K562 (cell line): ENCODE results near the gene ANO3. TPM values are rescaled to one million over a fixed set of nuclear protein-coding genes. Genes with fewer than 3 reads are reported as not detected.

Source experiments
- ATAC-seq: fragments of 200-7000 bp; cut with Tn5 transposase; 3 replicates; pipeline ENCODE4 v1.9.1; 2020; ENCODE audit warnings: moderate library complexity
- BruUV-seq: library from RNA; stranded (reverse); fragments of 400-500 nt; replicated peaks from 2 replicates; lab custom pipeline; 2021; lab: Mats Ljungman, UMichigan
- CTCF ChIA-PET: fragments of 300-600 bp; formaldehyde crosslinking; extraction: SDS; loops from one replicate; lab custom pipeline; 2021; ENCODE audit warnings: low intra/inter-chr PET ratio; lab: Yijun Ruan, JAX
- POLR2A ChIA-PET: fragments of 300-600, 350-650 bp; sonication (Branson Sonifier 250); formaldehyde crosslinking; extraction: SDS; loops from one replicate; lab custom pipeline; 2021; ENCODE audit warnings: antibody characterized with exemption, inconsistent platforms; lab: Yijun Ruan, JAX
- DNase-seq, 4 experiments: peaks; one replicate each; pipeline versions ENCODE4 v3.0.0 to v3.0.0-alpha.2; 2011 to 2018; ENCODE audit warnings: low spot score in 3 of 4, mixed read lengths in 3 of 4; ENCODE audit errors: extremely low read depth in 1 of 4
- FAIRE-seq: peaks from 2 replicates; lab custom pipeline; 2011; peaks lifted over from hg19 to GRCh38; lab: Jason Lieb, UNC
- H2AFZ ChIP-seq: 2 replicates; pipeline ENCODE4 v1.6.0; 2011; ENCODE audit warnings: low read depth, low read length, control low read depth, inconsistent platforms
- H3K27ac ChIP-seq: fragments of 200-600 bp; 3 replicates; pipeline ENCODE4 v1.8.0; 2011; ENCODE audit warnings: low read depth, mild to moderate bottlenecking, control low read depth, inconsistent platforms, low read length, moderate library complexity, mixed read lengths; ENCODE audit errors: extremely low read depth
- H3K27me3 ChIP-seq, 2 experiments: fragments of 300-600 bp in 1 of 2; 2 replicates in 1 of 2; 3 replicates in 1 of 2; pipeline versions ENCODE4 v1.6.0 to v1.8.0; 2011; ENCODE audit warnings: inconsistent platforms in 2 of 2, low read length in 2 of 2, mild to moderate bottlenecking in 1 of 2, mixed read lengths in 1 of 2, moderate library complexity in 1 of 2; ENCODE audit not compliant: control insufficient read depth in 2 of 2, insufficient read depth in 2 of 2
- H3K36me3 ChIP-seq: fragments of 300-600 bp; 3 replicates; pipeline ENCODE4 v1.8.0; 2011; ENCODE audit warnings: mild to moderate bottlenecking, low read length, inconsistent platforms; ENCODE audit not compliant: control insufficient read depth, insufficient read depth
- H3K4me1 ChIP-seq, 2 experiments: fragments of 200-600 bp in 1 of 2; replicated peaks in 1 of 2; 2 replicates in 1 of 2; 3 replicates in 1 of 2; pipeline versions ENCODE4 v1.5.1 to v1.8.0; 2011; ENCODE audit warnings: inconsistent platforms in 2 of 2, low read length in 2 of 2, mild to moderate bottlenecking in 1 of 2, mixed read lengths in 1 of 2, moderate library complexity in 1 of 2; ENCODE audit not compliant: control insufficient read depth in 2 of 2, insufficient read depth in 2 of 2
- H3K4me2 ChIP-seq: 2 replicates; pipeline ENCODE4 v1.6.1; 2011; ENCODE audit warnings: low read length, control low read depth, inconsistent platforms, mixed read lengths; ENCODE audit not compliant: insufficient read depth
- H3K4me3 ChIP-seq: fragments of 200-600 bp; sonication (generic), shearing (Covaris generic); 2 replicates; pipeline ENCODE4 v1.5.1; 2016; ENCODE audit warnings: control low read depth, inconsistent platforms
- H3K79me2 ChIP-seq: fragments of 200-600 bp; 3 replicates; pipeline ENCODE4 v1.8.0; 2011; ENCODE audit warnings: low read length, inconsistent platforms; ENCODE audit not compliant: control insufficient read depth, insufficient read depth
- H3K9ac ChIP-seq, 2 experiments: 2 replicates each; pipeline versions ENCODE4 v1.6.0 to v1.6.1; 2011; ENCODE audit warnings: low read depth in 2 of 2, low read length in 2 of 2, control low read depth in 1 of 2, inconsistent platforms in 1 of 2, mild to moderate bottlenecking in 1 of 2, mixed read lengths in 1 of 2; ENCODE audit not compliant: insufficient read depth in 1 of 2
- H3K9me1 ChIP-seq: one replicate; pipeline ENCODE4 v1.6.0; 2011; ENCODE audit warnings: inconsistent platforms, mild to moderate bottlenecking, low read length, moderate library complexity; ENCODE audit not compliant: control insufficient read depth, insufficient read depth
- H3K9me3 ChIP-seq: replicated peaks from 2 replicates; pipeline ENCODE4 v1.5.1; 2011; ENCODE audit warnings: low read depth, low read length, inconsistent platforms; ENCODE audit not compliant: control insufficient read depth, insufficient read depth
- H4K20me1 ChIP-seq: replicated peaks from 2 replicates; pipeline ENCODE4 v1.6.1; 2011; ENCODE audit warnings: low read length, inconsistent platforms, mixed read lengths; ENCODE audit not compliant: control insufficient read depth, insufficient read depth
- ARID2 ChIP-seq: fragments of 450-650 bp; IDR thresholded peaks from 2 replicates; pipeline ENCODE4 v1.6.1; 2017; ENCODE audit warnings: antibody characterized with exemption, mild to moderate bottlenecking
- BMI1 ChIP-seq: fragments of 150-350 bp; IDR thresholded peaks from 2 replicates; pipeline ENCODE4 v1.6.1; 2014; ENCODE audit warnings: low read length
- GABPA ChIP-seq: fragments of 200-800 bp; sonication (Bioruptor generic); conservative IDR thresholded peaks from 2 replicates; pipeline ENCODE4 v1.6.1; 2016; ENCODE audit warnings: low read depth, missing genetic modification characterization, missing compliant biosample characterization
- JUN ChIP-seq, 2 experiments: sonication (generic) in 1 of 2; formaldehyde crosslinking in 1 of 2; IDR thresholded peaks; 2 replicates each; pipeline versions ENCODE4 v1.6.1 to v1.8.0; 2012 to 2022; ENCODE audit warnings: borderline replicate concordance in 2 of 2, mild to moderate bottlenecking in 2 of 2, improper control_type of control experiment in 1 of 2, low read depth in 1 of 2, low read length in 1 of 2, missing genetic modification reagents in 1 of 2
- MEF2D ChIP-seq: conservative IDR thresholded peaks from 2 replicates; pipeline ENCODE4 v1.6.1; 2016; ENCODE audit warnings: low read depth, missing genetic modification characterization, missing compliant biosample characterization
- NCOR1 ChIP-seq: fragments of 450-650 bp; IDR thresholded peaks from 2 replicates; pipeline ENCODE4 v1.6.1; 2016; ENCODE audit warnings: mild to moderate bottlenecking, moderate library complexity
- NFATC3 ChIP-seq: fragments of 450-650 bp; IDR thresholded peaks from 2 replicates; pipeline ENCODE4 v1.6.1; 2017; ENCODE audit warnings: mild to moderate bottlenecking
- OTX1 ChIP-seq: fragments of 450-650 bp; formaldehyde crosslinking; IDR thresholded peaks from 2 replicates; pipeline ENCODE4 v1.4.0; 2022; ENCODE audit warnings: mild to moderate bottlenecking
- POLR2G ChIP-seq: fragments of 200-400 bp; formaldehyde crosslinking; IDR thresholded peaks from 2 replicates; pipeline ENCODE4 v1.6.1; 2017; ENCODE audit warnings: low read depth, mild to moderate bottlenecking, antibody characterized with exemption, low read length, moderate library complexity
- RAD51 ChIP-seq: fragments of 450-650 bp; IDR thresholded peaks from 2 replicates; pipeline ENCODE4 v1.7.1; 2016; ENCODE audit warnings: low read depth, mild to moderate bottlenecking, borderline replicate concordance
- RBBP5 ChIP-seq: fragments of 200-600 bp; sonication (generic); IDR thresholded peaks from 2 replicates; pipeline ENCODE4 v1.6.1; 2012; ENCODE audit warnings: borderline replicate concordance, mild to moderate bottlenecking, low read length, control low read depth, inconsistent platforms; ENCODE audit not compliant: insufficient read depth, poor library complexity, severe bottlenecking
- TAL1 ChIP-seq: fragments of 450-650 bp; IDR thresholded peaks from 2 replicates; pipeline ENCODE4 v1.6.1; 2016; ENCODE audit warnings: mild to moderate bottlenecking
- ZBTB7A ChIP-seq: IDR thresholded peaks from 2 replicates; pipeline ENCODE4 v1.6.1; 2011; ENCODE audit warnings: low read depth, mild to moderate bottlenecking, low read length, moderate library complexity, borderline replicate concordance; ENCODE audit not compliant: control insufficient read depth
- ZNF124 ChIP-seq: sonication (generic); formaldehyde crosslinking; IDR thresholded peaks from 2 replicates; pipeline ENCODE4 v1.8.1; 2022; ENCODE audit warnings: missing genetic modification reagents
- ZNF431 ChIP-seq: sonication (generic); formaldehyde crosslinking; IDR thresholded peaks from 2 replicates; pipeline ENCODE4 v1.8.0; 2022; ENCODE audit warnings: mild to moderate bottlenecking, missing genetic modification reagents
- ZNF778 ChIP-seq: fragments of 450-650 bp; formaldehyde crosslinking; IDR thresholded peaks from 2 replicates; pipeline ENCODE4 v1.4.0; 2020; ENCODE audit warnings: mild to moderate bottlenecking, moderate library complexity
- WGBS: fragments of 100-300 bp; shearing (Covaris generic); methylation state at CpG from one replicate; pipeline ENCODE4 v1.1.6; 2016; ENCODE audit warnings: low coverage, mixed read lengths; ENCODE audit not compliant: insufficient coverage; ENCODE audit errors: missing lambda C conversion rate; 5-methylcytosine and 5-hydroxymethylcytosine counted together
- in situ Hi-C: fragments of 300-500 bp; cut with MboI; formaldehyde crosslinking; loops from 4 replicates; pipeline ENCODE4 v1.15.0; 2018; ENCODE audit warnings: inconsistent platforms, mixed read lengths
- intact Hi-C: fragments of 100-400 bp; cut with micrococcal nuclease; formaldehyde crosslinking; loops from 2 replicates; pipeline ENCODE4 v1.14.2; 2022
- polyA plus RNA-seq, 8 experiments: library from polyadenylated mRNA; depleted of rRNA in 4 of 8; stranded (reverse) in 5 of 8; unstranded in 3 of 8; fragments of >200 nt; fragmentation: Nextera tagmentation in 2 of 8; fragmentation: Illumina TruSeq in 1 of 8; extraction: Ambion mirVana in 2 of 8; extraction: Trizol in 1 of 8; gene quantifications; 2 replicates each; pipeline versions ENCODE4 v1.2.1 to v1.2.3, GENCODE V29; 2011 to 2014; ENCODE audit warnings: inconsistent platforms in 1 of 8, missing spikeins in 1 of 8
- total RNA-seq, 7 experiments: library from RNA; depleted of rRNA in 6 of 7; stranded (reverse); fragments of >200 nt in 6 of 7; fragmentation: Illumina TruSeq in 2 of 7; extraction: Trizol in 2 of 7; gene quantifications; 2 replicates each; pipeline versions ENCODE4 v1.2.1 to v1.2.3, GENCODE V29; 2011 to 2021; ENCODE audit warnings: low replicate concordance in 1 of 7
- TF ChIP-seq, protein P1 (sequence below): fragments of 450-650 bp; IDR thresholded peaks from 2 replicates; pipeline ENCODE4 v1.6.1; 2017; ENCODE audit warnings: mild to moderate bottlenecking, moderate library complexity
- TF ChIP-seq, protein P2 (sequence below): fragments of 200-800 bp; sonication (Bioruptor generic); IDR thresholded peaks from 2 replicates; pipeline ENCODE4 v1.6.1; 2017; ENCODE audit warnings: missing genetic modification characterization, missing compliant biosample characterization

Gene ANO3
- total and polyA plus RNA-seq, 9 of the 15 experiments (the other 6 are each of a cell fraction or from before 2014, with no cell fraction given): 0.01 to 0.13 (median 0.04) TPM; not detected in 1

DNA sequence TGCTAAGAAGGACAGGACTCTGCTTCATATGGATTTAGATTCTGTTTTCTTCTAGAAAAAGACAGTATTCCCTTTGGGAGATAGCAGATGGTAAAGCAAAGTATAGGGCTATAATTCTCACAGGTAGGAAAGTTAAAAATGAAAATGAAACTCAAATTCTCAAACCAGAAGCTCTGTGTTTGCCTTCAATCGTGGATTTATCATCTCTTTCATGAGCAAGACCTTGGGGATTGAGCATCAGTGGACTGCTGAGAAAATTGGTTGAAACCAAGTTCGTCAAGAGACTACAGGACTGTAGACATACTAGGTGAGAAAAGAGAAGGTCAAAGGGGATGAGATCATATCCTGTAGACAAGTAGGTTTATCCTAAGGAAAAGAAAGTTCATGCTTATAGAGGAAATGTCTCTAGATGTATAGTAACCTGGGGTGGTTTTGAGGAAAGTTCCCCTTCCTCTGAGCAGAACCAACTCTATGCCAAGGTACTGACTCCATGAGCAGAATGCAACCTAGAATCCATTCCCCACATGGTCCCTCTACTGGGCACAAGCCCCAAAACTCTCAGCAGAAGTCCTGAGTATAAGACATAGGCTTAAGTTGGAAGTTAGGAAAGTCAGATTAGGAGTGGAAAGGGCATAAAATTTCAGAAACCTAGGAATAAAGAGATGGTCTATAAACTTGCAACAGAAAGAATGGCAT, 343.5 kb downstream of the ANO3 start (continued):
- no peak for TF ChIP-seq ZNF778 (CRISPR knock-in tag)
- TF ChIP-seq ZBTB7A: no peak
- TF ChIP-seq BMI1: no peak
- no peak for TF ChIP-seq ZNF124 (CRISPR knock-in tag)

DNA sequence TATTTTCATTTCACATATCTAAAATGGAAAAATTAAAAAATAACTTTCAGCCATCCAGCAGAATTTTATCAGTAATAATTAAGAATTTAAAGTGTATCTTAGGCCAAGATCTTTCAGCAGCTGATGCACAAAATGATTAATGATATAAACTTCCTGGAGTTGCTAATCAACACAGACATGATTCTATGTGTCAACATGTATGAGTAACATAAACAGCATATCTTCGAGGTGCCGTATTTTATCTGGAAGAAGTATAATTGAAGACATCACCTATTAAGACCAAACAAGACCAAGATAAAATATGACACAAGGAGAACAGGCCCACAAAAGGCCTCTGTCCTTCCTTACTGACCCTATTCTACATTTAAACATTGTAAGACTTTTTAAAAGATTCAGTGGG, 344.7 kb downstream of the ANO3 start:
- FAIRE-seq: no peak
- Histone ChIP-seq H3K9me1 (no peaks in the 10 kb centered on the region), H2AFZ (no peak overlapping the region), H3K9me3 (no peaks in the 10 kb centered on the region), H3K79me2 (no peaks in the 10 kb centered on the region), H3K9ac (no peak overlapping the region), H3K4me3 (no peak overlapping the region), H3K36me3 (no peaks in the 10 kb centered on the region), H4K20me1 (no peaks in the 10 kb centered on the region), H3K27me3 (no peaks in the 10 kb centered on the region), H3K4me1 (no peaks in the 10 kb centered on the region), H3K27ac (no peak overlapping the region), H3K4me2 (no peak overlapping the region)
- no TSS peak for BruUV-seq
- no peak for ATAC-seq
- TF ChIP-seq ZNF431 (CRISPR knock-in tag) (no peak), GABPA (no peak), OTX1 (CRISPR knock-in tag) (no peak), TAL1 (no peak), NCOR1 (no peak), NFATC3 (no peak), JUN (IDR thresholded peaks at IDR 0.05; ENCODE audit: borderline replicate concordance, low read depth, low read length) (no peak), JUN (CRISPR knock-in tag; IDR thresholded peaks at IDR 0.05; ENCODE audit: borderline replicate concordance) (no peak), MEF2D (tag) (no peak), RAD51 (no peak), RBBP5 (no peak), POLR2G (no peak), ARID2 (no peak)
- TF ChIP-seq, protein P1, sequence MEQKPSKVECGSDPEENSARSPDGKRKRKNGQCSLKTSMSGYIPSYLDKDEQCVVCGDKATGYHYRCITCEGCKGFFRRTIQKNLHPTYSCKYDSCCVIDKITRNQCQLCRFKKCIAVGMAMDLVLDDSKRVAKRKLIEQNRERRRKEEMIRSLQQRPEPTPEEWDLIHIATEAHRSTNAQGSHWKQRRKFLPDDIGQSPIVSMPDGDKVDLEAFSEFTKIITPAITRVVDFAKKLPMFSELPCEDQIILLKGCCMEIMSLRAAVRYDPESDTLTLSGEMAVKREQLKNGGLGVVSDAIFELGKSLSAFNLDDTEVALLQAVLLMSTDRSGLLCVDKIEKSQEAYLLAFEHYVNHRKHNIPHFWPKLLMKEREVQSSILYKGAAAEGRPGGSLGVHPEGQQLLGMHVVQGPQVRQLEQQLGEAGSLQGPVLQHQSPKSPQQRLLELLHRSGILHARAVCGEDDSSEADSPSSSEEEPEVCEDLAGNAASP: no peak
- TF ChIP-seq, protein P2, sequence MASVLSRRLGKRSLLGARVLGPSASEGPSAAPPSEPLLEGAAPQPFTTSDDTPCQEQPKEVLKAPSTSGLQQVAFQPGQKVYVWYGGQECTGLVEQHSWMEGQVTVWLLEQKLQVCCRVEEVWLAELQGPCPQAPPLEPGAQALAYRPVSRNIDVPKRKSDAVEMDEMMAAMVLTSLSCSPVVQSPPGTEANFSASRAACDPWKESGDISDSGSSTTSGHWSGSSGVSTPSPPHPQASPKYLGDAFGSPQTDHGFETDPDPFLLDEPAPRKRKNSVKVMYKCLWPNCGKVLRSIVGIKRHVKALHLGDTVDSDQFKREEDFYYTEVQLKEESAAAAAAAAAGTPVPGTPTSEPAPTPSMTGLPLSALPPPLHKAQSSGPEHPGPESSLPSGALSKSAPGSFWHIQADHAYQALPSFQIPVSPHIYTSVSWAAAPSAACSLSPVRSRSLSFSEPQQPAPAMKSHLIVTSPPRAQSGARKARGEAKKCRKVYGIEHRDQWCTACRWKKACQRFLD (CRISPR knock-in tag): no peak
- intact Hi-C loops: no loop called here
- in situ Hi-C loops: no loop called here
- WGBS: 0% methylated on average over 2 of the region's 2 CpGs
- ChIA-PET CTCF (no interaction called here), POLR2A (no interaction called here)
- no peak for DNase-seq
